Superior temporal gyrus (tissue), 1 donor: ENCODE data around the gene RAD1.

Experiments
- DNase-seq: peaks from one replicate; pipeline ENCODE4 v3.0.0-alpha.2; 2016; ENCODE audit errors: extremely low spot score

The RAD1 gene

GRCh38 chr5:34865091-34865490 lies 50.2 kb downstream of the RAD1 start:
- no peak for DNase-seq

- no peak for DNase-seq
Observed at GRCh38 chr5:34863946-34864345, 51.4 kb downstream of the RAD1 start.

GRCh38 chr5:34859253-34859652 lies 56.1 kb downstream of the RAD1 start:
- DNase-seq, result no peak

- no peak for DNase-seq
Observed at GRCh38 chr5:34858790-34859189, 56.5 kb downstream of the RAD1 start.

- DNase-seq, result no peak
Observed at GRCh38 chr5:34857894-34858293, 57.4 kb downstream of the RAD1 start.

GRCh38 chr5:34857161-34857560 lies 58.1 kb downstream of the RAD1 start:
- DNase-seq, result no peak
